ENCODE measurements around the gene SEMA3G.

Gene SEMA3G

GRCh38 chr3:52443791-52444687, 864 bp downstream of the SEMA3G start:
- no peak for TF ChIP-seq EZH2phosphoT487 (IDR thresholded peaks at IDR 0.05; ENCODE audit: borderline replicate concordance, low read length)
- TF ChIP-seq, protein P1, sequence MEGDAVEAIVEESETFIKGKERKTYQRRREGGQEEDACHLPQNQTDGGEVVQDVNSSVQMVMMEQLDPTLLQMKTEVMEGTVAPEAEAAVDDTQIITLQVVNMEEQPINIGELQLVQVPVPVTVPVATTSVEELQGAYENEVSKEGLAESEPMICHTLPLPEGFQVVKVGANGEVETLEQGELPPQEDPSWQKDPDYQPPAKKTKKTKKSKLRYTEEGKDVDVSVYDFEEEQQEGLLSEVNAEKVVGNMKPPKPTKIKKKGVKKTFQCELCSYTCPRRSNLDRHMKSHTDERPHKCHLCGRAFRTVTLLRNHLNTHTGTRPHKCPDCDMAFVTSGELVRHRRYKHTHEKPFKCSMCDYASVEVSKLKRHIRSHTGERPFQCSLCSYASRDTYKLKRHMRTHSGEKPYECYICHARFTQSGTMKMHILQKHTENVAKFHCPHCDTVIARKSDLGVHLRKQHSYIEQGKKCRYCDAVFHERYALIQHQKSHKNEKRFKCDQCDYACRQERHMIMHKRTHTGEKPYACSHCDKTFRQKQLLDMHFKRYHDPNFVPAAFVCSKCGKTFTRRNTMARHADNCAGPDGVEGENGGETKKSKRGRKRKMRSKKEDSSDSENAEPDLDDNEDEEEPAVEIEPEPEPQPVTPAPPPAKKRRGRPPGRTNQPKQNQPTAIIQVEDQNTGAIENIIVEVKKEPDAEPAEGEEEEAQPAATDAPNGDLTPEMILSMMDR (IDR thresholded peaks at IDR 0.05; ENCODE audit: low read depth, low read length, poor library complexity, severe bottlenecking): no peak

GRCh38 chr3:52443268-52443610, 1.7 kb downstream of the SEMA3G start:
- Histone ChIP-seq H3K27me3 (ENCODE audit: control insufficient read depth, low read length) (0 out of 2 replicates have a peak, but pooled peaks cover 4% of the 10 kb centered on the region), H3K27ac (ENCODE audit: low read depth, low read length) (no peak overlapping the region), H4K20me1 (ENCODE audit: control insufficient read depth, insufficient read depth, low read depth, low read length) (no peaks in the 10 kb centered on the region), H3K9me3 (ENCODE audit: control insufficient read depth, insufficient read depth, low read length) (no peaks in the 10 kb centered on the region), H3F3A (ENCODE audit: control insufficient read depth, insufficient read depth) (no peaks in the 10 kb centered on the region), H3K4me3 (ENCODE audit: low read length) (no peak overlapping the region), H3K79me2 (ENCODE audit: control insufficient read depth, low read length) (no peaks in the 10 kb centered on the region), H3K4me2 (ENCODE audit: low read length) (no peak overlapping the region), H3K9me2 (replicated peaks; ENCODE audit: control insufficient read depth, low read length) (no peaks in the 10 kb centered on the region), H3K36me3 (ENCODE audit: control insufficient read depth, low read length) (no peaks in the 10 kb centered on the region), H3K4me1 (ENCODE audit: control insufficient read depth, low read length) (peaks cover 4% of the 10 kb centered on the region; the same call in 1 of the 2 replicates)
- TF ChIP-seq EZH2phosphoT487 (IDR thresholded peaks at IDR 0.05; ENCODE audit: borderline replicate concordance, low read length): no peak
- TF ChIP-seq, protein P1 (IDR thresholded peaks at IDR 0.05; ENCODE audit: low read depth, low read length, poor library complexity, severe bottlenecking): no peak

More at GRCh38 chr3:52443791-52444687, 864 bp downstream of the SEMA3G start:
- Histone ChIP-seq H3K79me2 (ENCODE audit: control insufficient read depth, low read length) (no peaks in the 10 kb centered on the region), H3K4me1 (ENCODE audit: control insufficient read depth, low read length) (peaks cover 4% of the 10 kb centered on the region; the same call in 1 of the 2 replicates), H3F3A (ENCODE audit: control insufficient read depth, insufficient read depth) (no peaks in the 10 kb centered on the region), H3K4me2 (ENCODE audit: low read length) (no peak overlapping the region), H3K9me2 (replicated peaks; ENCODE audit: control insufficient read depth, low read length) (no peaks in the 10 kb centered on the region), H3K36me3 (ENCODE audit: control insufficient read depth, low read length) (no peaks in the 10 kb centered on the region), H4K20me1 (ENCODE audit: control insufficient read depth, insufficient read depth, low read depth, low read length) (no peaks in the 10 kb centered on the region), H3K4me3 (ENCODE audit: low read length) (no peak overlapping the region), H3K27ac (ENCODE audit: low read depth, low read length) (no peak overlapping the region), H3K9me3 (ENCODE audit: control insufficient read depth, insufficient read depth, low read length) (no peaks in the 10 kb centered on the region), H3K27me3 (ENCODE audit: control insufficient read depth, low read length) (0 out of 2 replicates have a peak, but pooled peaks cover 4% of the 10 kb centered on the region)

DNA sequence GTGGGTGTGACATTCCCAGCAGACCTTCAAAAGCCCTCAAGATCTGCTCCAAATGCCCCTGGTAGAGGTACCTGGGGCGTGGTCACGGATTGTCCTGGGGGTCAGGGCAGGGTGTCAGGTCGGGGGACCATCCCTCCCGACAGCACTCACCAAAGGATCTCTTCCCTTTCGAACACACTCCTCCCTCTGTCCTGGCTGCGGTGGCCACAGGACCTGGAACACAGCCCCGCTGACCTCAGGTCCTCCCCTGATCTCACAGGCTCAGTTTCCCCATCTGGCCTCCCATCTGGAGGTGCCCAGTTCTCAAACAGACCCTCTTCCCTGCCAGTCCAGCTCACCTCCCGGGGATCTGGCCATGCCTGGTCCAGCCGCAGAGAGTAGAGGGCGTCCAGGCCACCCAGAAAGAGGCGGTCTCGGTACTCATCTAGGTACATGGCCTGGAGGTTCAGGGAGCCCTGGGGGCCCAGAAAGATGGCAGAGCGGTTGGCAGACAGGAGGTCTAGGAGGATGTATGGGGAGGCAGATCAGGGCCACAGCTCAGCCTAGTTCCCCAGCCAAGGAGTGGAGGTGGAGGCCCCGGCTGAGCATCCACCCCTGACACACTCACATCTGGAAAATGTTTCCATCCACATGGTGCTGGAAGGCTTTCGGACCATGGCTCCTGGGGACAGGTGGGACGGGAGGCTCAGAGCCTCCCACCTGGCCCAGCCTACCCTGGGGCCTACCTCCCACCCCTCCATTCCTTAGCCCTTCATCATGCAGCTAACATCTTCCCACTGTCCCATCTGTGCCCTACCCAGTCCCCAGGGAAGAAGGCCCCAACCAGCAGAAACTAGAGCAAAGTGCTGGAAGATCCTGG, 2.3 kb downstream of the SEMA3G start:
- Histone ChIP-seq H3K36me3 (ENCODE audit: control insufficient read depth, low read length) (no peaks in the 10 kb centered on the region), H3K4me2 (ENCODE audit: low read length) (no peak overlapping the region), H3K79me2 (ENCODE audit: control insufficient read depth, low read length) (no peaks in the 10 kb centered on the region), H3K9me3 (ENCODE audit: control insufficient read depth, insufficient read depth, low read length) (no peaks in the 10 kb centered on the region), H4K20me1 (ENCODE audit: control insufficient read depth, insufficient read depth, low read depth, low read length) (no peaks in the 10 kb centered on the region), H3K4me3 (ENCODE audit: low read length) (no peak overlapping the region), H3K4me1 (ENCODE audit: control insufficient read depth, low read length) (peaks cover 4% of the 10 kb centered on the region; the same call in 1 of the 2 replicates), H3K27me3 (ENCODE audit: control insufficient read depth, low read length) (0 out of 2 replicates have a peak, but pooled peaks cover 4% of the 10 kb centered on the region), H3F3A (ENCODE audit: control insufficient read depth, insufficient read depth) (no peaks in the 10 kb centered on the region), H3K9me2 (replicated peaks; ENCODE audit: control insufficient read depth, low read length) (no peaks in the 10 kb centered on the region), H3K27ac (ENCODE audit: low read depth, low read length) (no peak overlapping the region)
- TF ChIP-seq EZH2phosphoT487 (IDR thresholded peaks at IDR 0.05; ENCODE audit: borderline replicate concordance, low read length): no peak
- TF ChIP-seq, protein P1 (IDR thresholded peaks at IDR 0.05; ENCODE audit: low read depth, low read length, poor library complexity, severe bottlenecking): no peak
